Stimulated activated CD4-positive, alpha-beta T cell treated with anti-CD3 and anti-CD28 coated beads, Interleukin-12 subunit alpha, Interleukin-12 subunit beta, amount 100 ng/mL, for 48 hours (primary cell): ENCODE results near the gene TDO2.
"Not testable (repeated sequence)": the region's sequence is repeated elsewhere in the genome, so short reads cannot be mapped to it uniquely, and the experiment has no call there.

Source experiments
- DNase-seq, 3 donors: peaks; one replicate each; pipeline ENCODE4 v3.0.0-alpha.2; 2020; ENCODE audit warnings: low read depth in 2 of 3, low spot score in 1 of 3

Gene TDO2

GRCh38 chr4:155906554-155907247, 3.2 kb downstream of the TDO2 start:
- DNase-seq, result no peak

- no peak for DNase-seq
Measured at GRCh38 chr4:155907556-155907955, 4.1 kb downstream of the TDO2 start.

GRCh38 chr4:155908187-155909139, 5.0 kb downstream of the TDO2 start:
- DNase-seq, result no peak

- DNase-seq, result no peak
Measured at GRCh38 chr4:155909615-155910226, 6.2 kb downstream of the TDO2 start.

GRCh38 chr4:155911905-155912304, 8.4 kb downstream of the TDO2 start:
- no peak for DNase-seq

- DNase-seq, result no peak
Measured at GRCh38 chr4:155914782-155915181, 11.3 kb downstream of the TDO2 start.

- DNase-seq, result no peak
Measured at GRCh38 chr4:155921597-155921996, 18.1 kb downstream of the TDO2 start.

GRCh38 chr4:155924637-155925036, 21.1 kb downstream of the TDO2 start:
- no peak for DNase-seq

GRCh38 chr4:155929833-155930232, 26.3 kb downstream of the TDO2 start:
- DNase-seq, result no peak

GRCh38 chr4:155930330-155930729, 26.8 kb downstream of the TDO2 start:
- DNase-seq, result no peak

- no peak for DNase-seq
Measured at GRCh38 chr4:155931634-155932033, 28.1 kb downstream of the TDO2 start.

- not testable (repeated sequence) for DNase-seq
Measured at GRCh38 chr4:155934634-155935033, 31.1 kb downstream of the TDO2 start.

GRCh38 chr4:155935389-155935986, 32.0 kb downstream of the TDO2 start:
- DNase-seq, result no peak

GRCh38 chr4:155941085-155941790, 37.7 kb downstream of the TDO2 start:
- DNase-seq, result no peak

GRCh38 chr4:155941820-155942219, 38.3 kb downstream of the TDO2 start:
- no peak for DNase-seq

- DNase-seq, result no peak
Measured at GRCh38 chr4:155943605-155944291, 40.3 kb downstream of the TDO2 start.

- DNase-seq, result no peak
Measured at GRCh38 chr4:155944516-155944915, 41.0 kb downstream of the TDO2 start.

- DNase-seq, result no peak
Measured at GRCh38 chr4:155946486-155946885, 43.0 kb downstream of the TDO2 start.

- no peak for DNase-seq
Measured at GRCh38 chr4:155948541-155948940, 45.0 kb downstream of the TDO2 start.

GRCh38 chr4:155950461-155950860, 47.0 kb downstream of the TDO2 start:
- DNase-seq, result no peak
